ENCODE measurements around the gene ANKS6. TPM values are rescaled to one million over a fixed set of nuclear protein-coding genes. Genes with fewer than 3 reads are reported as not detected.

The ANKS6 gene
- total and polyA plus RNA-seq, 9 donors: 7.4 to 29.3 (median 17.7) TPM

DNA sequence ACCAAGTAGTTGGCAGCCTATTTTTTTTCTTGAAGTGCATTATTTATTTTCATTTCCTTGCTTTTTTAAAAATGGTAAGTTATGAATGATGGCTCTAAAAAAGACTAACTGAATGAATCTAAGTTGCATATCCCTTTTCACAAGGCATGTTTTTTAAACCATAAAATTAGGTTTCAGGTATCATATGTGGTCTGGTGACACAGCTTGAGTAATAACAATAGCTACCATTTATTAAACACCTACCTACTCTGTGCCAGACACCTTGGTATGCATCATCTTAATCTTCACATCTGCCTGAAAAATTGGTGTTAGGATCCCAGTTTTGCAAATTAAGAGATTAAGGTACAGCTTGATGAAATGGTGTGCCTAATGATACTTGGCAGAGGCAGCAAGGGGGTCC is 83.4 kb downstream of the ANKS6 start:
- H3K36me3 ChIP-seq: no peaks in the 10 kb centered on the region
- H3K27ac ChIP-seq: no peak overlapping the region
- DNase-seq: no peak
- no peak overlapping the region for H3K4me3 ChIP-seq
- H3K4me1 ChIP-seq (ENCODE audit: insufficient read depth): no peaks in the 10 kb centered on the region
- no peaks in the 10 kb centered on the region for H3K27me3 ChIP-seq
- H3K9me3 ChIP-seq: no peaks in the 10 kb centered on the region
- TF ChIP-seq, protein P1, sequence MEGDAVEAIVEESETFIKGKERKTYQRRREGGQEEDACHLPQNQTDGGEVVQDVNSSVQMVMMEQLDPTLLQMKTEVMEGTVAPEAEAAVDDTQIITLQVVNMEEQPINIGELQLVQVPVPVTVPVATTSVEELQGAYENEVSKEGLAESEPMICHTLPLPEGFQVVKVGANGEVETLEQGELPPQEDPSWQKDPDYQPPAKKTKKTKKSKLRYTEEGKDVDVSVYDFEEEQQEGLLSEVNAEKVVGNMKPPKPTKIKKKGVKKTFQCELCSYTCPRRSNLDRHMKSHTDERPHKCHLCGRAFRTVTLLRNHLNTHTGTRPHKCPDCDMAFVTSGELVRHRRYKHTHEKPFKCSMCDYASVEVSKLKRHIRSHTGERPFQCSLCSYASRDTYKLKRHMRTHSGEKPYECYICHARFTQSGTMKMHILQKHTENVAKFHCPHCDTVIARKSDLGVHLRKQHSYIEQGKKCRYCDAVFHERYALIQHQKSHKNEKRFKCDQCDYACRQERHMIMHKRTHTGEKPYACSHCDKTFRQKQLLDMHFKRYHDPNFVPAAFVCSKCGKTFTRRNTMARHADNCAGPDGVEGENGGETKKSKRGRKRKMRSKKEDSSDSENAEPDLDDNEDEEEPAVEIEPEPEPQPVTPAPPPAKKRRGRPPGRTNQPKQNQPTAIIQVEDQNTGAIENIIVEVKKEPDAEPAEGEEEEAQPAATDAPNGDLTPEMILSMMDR (IDR thresholded peaks at IDR 0.05): no peak
- TF ChIP-seq EP300 (IDR thresholded peaks at IDR 0.05): no peak
- no peak for TF ChIP-seq POLR2A (IDR thresholded peaks at IDR 0.05)
- intact Hi-C loops (cut with DNase I): no loop called here

- intact Hi-C loops (cut with DNase I): no loop called here
- WGBS, 3 donors: 56 to 64% (median 63%) methylated on average over 14 of the region's 14 CpGs
- no peak for DNase-seq
Observed at GRCh38 chr9:98709968-98710965, 86.1 kb downstream of the ANKS6 start.

DNA sequence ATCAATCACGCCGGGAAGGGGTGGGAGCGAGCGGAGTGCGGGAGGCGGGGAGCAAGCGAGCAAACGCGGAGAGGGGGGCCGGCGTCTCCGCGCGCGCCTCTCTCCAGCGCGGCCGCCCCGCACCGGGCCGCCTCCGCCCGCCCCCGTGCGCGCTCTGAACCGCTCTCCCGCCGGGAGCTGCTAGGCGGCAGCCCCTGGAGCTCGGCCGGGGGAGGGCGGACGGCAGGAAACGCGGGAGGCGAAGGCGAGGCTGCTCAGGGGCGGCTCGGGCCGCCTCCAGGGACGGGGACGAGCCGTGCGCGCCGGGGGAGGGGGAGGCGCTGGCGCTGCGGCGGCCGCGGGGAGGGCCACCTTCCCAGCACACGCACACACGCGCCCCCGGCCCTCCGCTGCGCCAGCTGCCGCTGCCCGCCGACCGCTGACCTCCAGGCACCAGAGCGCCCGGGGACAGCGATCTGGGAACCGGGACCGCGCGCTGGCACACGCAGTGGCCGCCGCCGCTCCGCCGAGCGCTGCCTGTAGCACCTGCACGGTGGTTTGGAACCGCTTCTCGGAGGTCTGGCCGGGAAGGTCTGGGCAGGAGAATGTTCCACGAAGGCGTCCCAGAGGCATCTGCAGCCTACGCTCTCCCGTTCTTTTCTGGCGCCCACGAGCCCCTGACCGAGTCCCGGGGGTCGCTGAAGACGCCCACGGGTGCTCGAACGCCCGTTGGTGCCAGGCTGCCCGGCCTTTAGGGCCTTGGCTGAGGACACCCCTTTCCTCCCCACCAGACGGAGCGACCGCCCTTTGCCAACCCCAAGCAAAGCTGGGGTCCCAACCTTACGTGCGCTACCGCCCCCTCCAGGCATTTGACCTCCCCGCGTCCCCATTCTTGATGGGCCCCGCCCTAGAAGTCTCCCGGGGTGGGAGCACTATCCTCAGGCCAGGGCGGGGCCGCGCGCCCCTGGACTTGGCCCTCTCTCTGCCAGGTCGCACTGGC is 87.1 kb downstream of the ANKS6 start, which contains the start of gene GABBR2:
TSS of gene GABBR2 (minus strand) at position 3 of the 979 bp plus-strand sequence. CDS start 198 bp downstream, outside the sequence.
- Histone ChIP-seq H3K4me3 (no peak within 1 kb of the TSS), H3K27me3 (no peaks in the 10 kb centered on the region)
- DNase-seq: no peak

More at GRCh38 chr9:98709968-98710965, 86.1 kb downstream of the ANKS6 start:
- Histone ChIP-seq H3K27me3 (no peaks in the 10 kb centered on the region), H3K36me3 (no peaks in the 10 kb centered on the region), H3K9me3 (no peaks in the 10 kb centered on the region), H3K4me1 (ENCODE audit: insufficient read depth) (no peaks in the 10 kb centered on the region), H3K4me3 (no peak overlapping the region), H3K27ac (no peak overlapping the region)
- TF ChIP-seq POLR2A (IDR thresholded peaks at IDR 0.05): no peak
- TF ChIP-seq, protein P1 (IDR thresholded peaks at IDR 0.05): no peak
- TF ChIP-seq EP300 (IDR thresholded peaks at IDR 0.05): no peak

More for the DNA sequence above, 87.1 kb downstream of the ANKS6 start, which contains the start of gene GABBR2:
- no peaks in the 10 kb centered on the region for H3K4me1 ChIP-seq (ENCODE audit: insufficient read depth)
- TF ChIP-seq POLR2A (IDR thresholded peaks at IDR 0.05): no peak
- TF ChIP-seq EP300 (IDR thresholded peaks at IDR 0.05): no peak
- TF ChIP-seq, protein P1 (IDR thresholded peaks at IDR 0.05): no peak
- H3K27ac ChIP-seq: no peak within 1 kb of the TSS
- H3K36me3 ChIP-seq: no peaks in the 10 kb centered on the region
- WGBS, 3 donors: 1 to 2% (median 2%) methylated on average over 53 to 111 of the region's 111 CpGs
- H3K9me3 ChIP-seq: no peaks in the 10 kb centered on the region
- intact Hi-C loops (cut with DNase I): no loop called here
